Transverse colon (tissue), 4 donors: ENCODE data around the gene SOX5. TPM values are rescaled to one million over a fixed set of nuclear protein-coding genes. Genes with fewer than 3 reads are reported as not detected.

Experiments
- DNase-seq: peaks from one replicate; pipeline ENCODE4 v3.0.0-alpha.2; 2019
- H3K27ac ChIP-seq, 4 donors: fragments of 200-600 bp; sonication (generic); 2 replicates each; pipeline ENCODE4 v1.5.1; 2016 to 2018; ENCODE audit warnings: inconsistent platforms in 4 of 4
- H3K27me3 ChIP-seq: fragments of 200-600 bp; sonication (generic); 2 replicates; pipeline ENCODE4 v1.5.1; 2017; ENCODE audit warnings: inconsistent platforms
- H3K36me3 ChIP-seq, 4 donors: fragments of 200-600 bp; sonication (generic); 2 replicates each; pipeline ENCODE4 v1.5.1; 2017 to 2019; ENCODE audit warnings: inconsistent platforms in 4 of 4
- H3K4me1 ChIP-seq, 4 donors: fragments of 200-600 bp; sonication (generic); 2 replicates each; pipeline ENCODE4 v1.5.1; 2017 to 2020; ENCODE audit warnings: inconsistent platforms in 4 of 4
- H3K4me3 ChIP-seq, 4 donors: fragments of 200-600 bp; sonication (generic); 1 replicate in 1 of 4; 2 replicates in 3 of 4; pipeline versions ENCODE4 v1.5.1 to v1.6.1; 2017 to 2019; ENCODE audit warnings: inconsistent platforms in 4 of 4
- H3K9me3 ChIP-seq, 2 donors: fragments of 200-600 bp; sonication (generic); 2 replicates each; pipeline ENCODE4 v1.5.1; 2017 to 2019; ENCODE audit warnings: inconsistent platforms in 2 of 2
- CTCF ChIP-seq, 5 experiments: fragments of 200-600 bp in 3 of 5; fragments of 450-650 bp in 2 of 5; sonication (generic) in 3 of 5; IDR thresholded peaks; 1 replicate in 2 of 5; 2 replicates in 3 of 5; pipeline ENCODE4 v1.5.1; 2016 to 2017; ENCODE audit warnings: antibody characterized with exemption in 5 of 5, inconsistent platforms in 3 of 5, mild to moderate bottlenecking in 2 of 5, moderate library complexity in 1 of 5
- EP300 ChIP-seq: sonication (generic); formaldehyde crosslinking; IDR thresholded peaks from one replicate; pipeline ENCODE4 v1.6.1; 2017; ENCODE audit warnings: antibody characterized with exemption, low read depth
- POLR2A ChIP-seq: fragments of 450-650 bp; IDR thresholded peaks from one replicate; pipeline ENCODE4 v1.6.1; 2016; ENCODE audit warnings: antibody characterized with exemption, mild to moderate bottlenecking, moderate library complexity
- POLR2AphosphoS5 ChIP-seq, 3 donors: sonication (generic); formaldehyde crosslinking; IDR thresholded peaks; one replicate each; pipeline ENCODE4 v1.6.1; 2016; ENCODE audit warnings: antibody characterized with exemption in 3 of 3
- WGBS, 2 donors: methylation state at CpG; one replicate each; pipeline ENCODE4 v1.1.5; 2018; ENCODE audit warnings: low coverage in 1 of 2; 5-methylcytosine and 5-hydroxymethylcytosine counted together
- in situ Hi-C, 4 donors: fragments of 200-750 bp; cut with MboI; loops; one replicate each; pipeline versions ENCODE4 v1.15.0 to v1.15.1; 2017; ENCODE audit warnings: low sequenced_read_pairs in 3 of 4, low pct_ligation_motif_present in 1 of 4, low pct_unique_long_range_greater_than_20kb in 1 of 4
- intact Hi-C: fragments of 100-400 bp; cut with DNase I; formaldehyde crosslinking; loops from one replicate; pipeline ENCODE4 v1.15.1; 2023; ENCODE audit warnings: low total_unique reads
- total RNA-seq, 4 donors: library from RNA; depleted of rRNA; stranded (reverse); fragments of >200 nt; gene quantifications; one replicate each; pipeline ENCODE4 v1.1.0, GENCODE V29; 2016

Gene SOX5
- total RNA-seq, 4 donors from 2014 or later, result 1.00 to 9.8 (median 3.2) TPM

GRCh38 chr12:23770202-23770938 is 179.1 kb downstream of the SOX5 start:
- no peak for DNase-seq
- Histone ChIP-seq H3K9me3 (no peaks in the 10 kb centered on the region), H3K36me3 (no peaks in the 10 kb centered on the region), H3K4me3 (no peak overlapping the region), H3K27me3 (no peaks in the 10 kb centered on the region), H3K27ac (no peak overlapping the region), H3K4me1 (no peaks in the 10 kb centered on the region)
- intact Hi-C loops, result no loop called here
- TF ChIP-seq EP300 (no peak), POLR2AphosphoS5 (IDR thresholded peaks at IDR 0.05) (no peak), POLR2A (no peak), CTCF (IDR thresholded peaks at IDR 0.05) (no peak)
- in situ Hi-C loops, result no loop called here
- WGBS, 2 donors, result 87 to 89% methylated on average over 3 of the region's 3 CpGs

GRCh38 chr12:23767834-23768233 is 181.6 kb downstream of the SOX5 start:
- H3K9me3 ChIP-seq, result no peaks in the 10 kb centered on the region
- H3K27ac ChIP-seq, result no peak overlapping the region
- H3K4me3 ChIP-seq, result no peak overlapping the region
- TF ChIP-seq POLR2A (no peak), POLR2AphosphoS5 (IDR thresholded peaks at IDR 0.05) (no peak), EP300 (no peak), CTCF (IDR thresholded peaks at IDR 0.05) (no peak)
- no peaks in the 10 kb centered on the region for H3K4me1 ChIP-seq
- intact Hi-C loops, result no loop called here
- no peaks in the 10 kb centered on the region for H3K27me3 ChIP-seq
- DNase-seq, result no peak
- H3K36me3 ChIP-seq, result no peaks in the 10 kb centered on the region
- 83 to 90% methylated on average over 2 of the region's 2 CpGs for WGBS, 2 donors
- in situ Hi-C loops, result no loop called here

- Histone ChIP-seq H3K27me3 (no peaks in the 10 kb centered on the region), H3K36me3 (no peaks in the 10 kb centered on the region), H3K9me3 (no peaks in the 10 kb centered on the region), H3K27ac (no peak overlapping the region), H3K4me3 (no peak overlapping the region), H3K4me1 (no peaks in the 10 kb centered on the region)
- WGBS, 2 donors, result 77 to 90% methylated on average over 1 of the region's 1 CpG
- in situ Hi-C loops, result no loop called here
- TF ChIP-seq CTCF (IDR thresholded peaks at IDR 0.05), result no peak
- intact Hi-C loops, result no loop called here
- no peak for DNase-seq
Observed at GRCh38 chr12:23763724-23764123, 185.7 kb downstream of the SOX5 start.

- Histone ChIP-seq H3K9me3 (no peaks in the 10 kb centered on the region), H3K27me3 (no peaks in the 10 kb centered on the region), H3K4me3 (no peak overlapping the region), H3K36me3 (no peaks in the 10 kb centered on the region), H3K27ac (no peak overlapping the region), H3K4me1 (no peaks in the 10 kb centered on the region)
- no peak for DNase-seq
- TF ChIP-seq POLR2AphosphoS5 (IDR thresholded peaks at IDR 0.05) (no peak), CTCF (IDR thresholded peaks at IDR 0.05) (no peak), POLR2A (no peak), EP300 (no peak)
- 36 to 40% methylated on average over 1 of the region's 1 CpG for WGBS, 2 donors
- in situ Hi-C loops, result no loop called here
- intact Hi-C loops, result no loop called here
Observed at GRCh38 chr12:23760495-23760894, 189.0 kb downstream of the SOX5 start.
